C4-2B (cell line): ENCODE measurements around the gene GPC5.

Experiments used
- H3K27ac ChIP-seq: fragments of 450-650 bp; 2 replicates; pipeline ENCODE4 v1.5.1; 2017
- CTCF ChIP-seq: fragments of 450-650 bp; conservative IDR thresholded peaks from 2 replicates; pipeline ENCODE4 v1.5.1; 2017; ENCODE audit warnings: mild to moderate bottlenecking
- ZFX ChIP-seq: fragments of 450-650 bp; IDR thresholded peaks from 2 replicates; pipeline ENCODE4 v1.6.1; 2017

Gene GPC5

DNA sequence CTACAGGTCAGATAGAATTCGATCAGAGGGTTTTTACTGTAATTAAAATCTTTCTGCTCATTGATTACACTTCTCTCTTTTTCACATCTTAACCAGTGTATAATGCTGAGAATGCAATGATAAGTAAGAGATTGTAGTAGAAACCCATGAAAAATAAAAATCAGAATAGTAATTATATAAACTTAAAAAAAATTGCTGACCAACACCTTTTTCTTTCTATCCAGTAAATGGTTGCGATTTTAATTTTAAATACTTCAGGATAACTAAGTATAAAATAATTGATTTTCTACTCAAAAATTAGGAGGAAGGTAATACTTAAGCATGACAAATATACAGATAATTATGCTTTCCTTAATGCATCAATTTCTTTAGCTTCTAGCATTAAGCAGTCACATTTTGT lies 917.6 kb downstream of the GPC5 start:
- H3K27ac ChIP-seq: no peak overlapping the region
- TF ChIP-seq ZFX (no peak), CTCF (no peak)

DNA sequence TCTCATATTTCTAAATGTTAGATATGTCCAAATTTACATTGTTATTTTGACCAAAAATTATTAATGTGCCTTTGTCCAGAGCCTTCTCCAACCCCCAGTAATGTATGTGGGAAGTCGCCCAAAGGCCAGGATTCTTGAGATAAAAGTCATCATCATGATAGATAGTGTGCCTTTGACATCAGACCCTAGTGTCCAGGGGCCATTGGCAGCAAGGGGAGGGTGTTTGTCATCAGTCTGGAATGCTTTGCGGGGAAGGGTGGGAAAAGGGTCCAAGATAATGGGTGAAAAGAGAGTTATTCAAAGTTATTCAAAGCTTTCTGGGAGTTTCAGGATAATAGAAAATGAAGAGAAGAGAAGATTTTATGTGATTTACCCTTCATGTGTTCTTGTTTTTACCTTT lies 918.6 kb downstream of the GPC5 start:
- no peak overlapping the region for H3K27ac ChIP-seq
- no peak for TF ChIP-seq CTCF
- no peak for TF ChIP-seq ZFX

DNA sequence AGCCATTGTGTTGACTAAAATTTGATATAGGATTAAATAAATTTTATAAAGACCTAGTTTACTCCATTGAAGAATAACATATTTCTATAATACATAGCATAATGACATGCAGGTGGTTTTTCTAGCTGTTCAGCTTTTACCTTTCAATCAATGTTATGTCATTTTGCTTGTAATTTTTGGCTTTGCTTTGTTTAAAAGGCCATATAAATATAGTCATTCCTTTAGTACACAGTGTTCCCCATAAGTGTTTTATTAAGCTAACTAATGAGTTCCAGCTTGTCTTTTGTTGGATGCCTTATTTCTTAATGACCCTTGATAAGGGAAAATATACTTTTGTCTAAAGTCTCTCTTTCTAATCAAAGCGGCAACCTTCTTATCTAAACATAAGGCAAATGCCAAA lies 921.9 kb downstream of the GPC5 start:
- TF ChIP-seq CTCF: no peak
- TF ChIP-seq ZFX: no peak
- H3K27ac ChIP-seq: no peak overlapping the region

DNA sequence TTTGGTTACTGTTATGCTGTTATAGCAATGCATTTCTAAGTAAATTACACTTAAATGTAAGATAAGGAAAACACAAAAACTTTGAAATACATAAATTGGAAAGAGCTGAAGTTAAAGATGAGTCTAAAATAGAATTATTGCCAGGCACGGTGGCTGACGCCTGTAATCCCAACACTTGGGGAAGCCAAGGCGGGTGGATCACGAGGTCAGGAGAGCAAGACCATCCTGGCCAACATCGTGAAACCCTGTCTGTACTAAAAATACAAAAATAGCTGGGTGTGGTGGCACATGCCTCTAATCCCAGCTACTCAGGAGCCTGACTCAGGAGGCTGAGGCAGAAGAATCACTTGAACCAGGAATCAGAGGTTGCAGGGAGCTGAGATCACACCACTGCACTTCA lies 922.8 kb downstream of the GPC5 start:
- TF ChIP-seq CTCF (no peak), ZFX (no peak)
- H3K27ac ChIP-seq: no peak overlapping the region

DNA sequence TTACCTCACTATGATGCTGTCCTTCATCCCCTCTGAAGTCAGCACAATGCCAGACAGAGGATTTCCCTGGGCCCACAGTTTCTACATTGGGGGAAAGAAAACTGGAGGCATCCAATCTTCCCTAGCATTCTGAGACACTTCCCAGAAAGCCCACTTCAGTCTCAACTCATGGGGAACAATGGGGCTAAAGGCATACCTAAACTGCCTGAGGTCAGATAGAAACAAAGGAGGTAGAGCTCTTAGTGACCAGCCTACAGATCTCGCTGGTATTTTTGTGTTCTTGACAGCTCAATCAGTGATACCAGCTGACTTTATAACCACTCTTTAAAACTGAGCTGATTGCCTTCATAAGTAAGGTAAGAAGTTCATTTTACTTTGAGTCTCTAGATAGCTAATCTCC lies 947.2 kb downstream of the GPC5 start:
- H3K27ac ChIP-seq: no peak overlapping the region
- TF ChIP-seq CTCF (no peak), ZFX (no peak)

DNA sequence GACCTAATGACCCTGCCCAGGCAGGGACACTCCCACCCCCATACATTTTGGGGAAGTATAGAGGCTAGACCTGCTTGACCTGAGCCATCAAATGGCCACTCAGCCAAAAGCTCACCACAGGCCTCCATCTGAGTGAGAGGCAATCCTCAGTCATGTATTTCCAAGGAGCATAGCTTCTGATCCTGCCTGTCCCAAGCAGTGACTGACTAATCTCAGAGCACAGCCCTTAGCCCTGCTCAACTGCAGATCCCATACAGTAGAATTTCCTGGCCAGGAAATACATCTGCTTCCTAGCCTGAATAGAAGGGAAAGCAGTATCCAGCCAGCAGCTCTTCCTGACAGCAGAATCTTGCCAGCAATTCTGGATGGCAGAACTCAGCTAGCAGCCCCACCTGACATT lies 947.6 kb downstream of the GPC5 start:
- H3K27ac ChIP-seq: no peak overlapping the region
- TF ChIP-seq ZFX: no peak
- no peak for TF ChIP-seq CTCF

DNA sequence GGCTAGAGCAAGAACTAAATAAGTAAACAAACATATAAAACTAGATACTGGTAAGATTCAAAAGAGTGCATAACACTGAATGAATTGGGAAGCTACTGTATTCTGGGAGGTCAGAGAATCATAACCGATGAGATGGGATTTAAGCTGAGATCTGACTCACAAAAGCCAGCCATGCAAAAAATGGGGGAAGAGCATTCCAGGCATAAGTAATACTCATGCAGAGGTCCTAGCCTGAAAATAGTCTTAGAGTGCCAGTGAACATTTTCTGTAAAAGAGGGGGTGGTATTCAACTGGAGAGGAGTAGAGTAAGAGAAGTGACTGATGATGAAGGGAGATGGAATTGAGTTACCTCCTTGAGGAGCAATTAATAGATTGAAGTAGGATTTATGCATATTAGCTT lies 956.2 kb downstream of the GPC5 start:
- no peak overlapping the region for H3K27ac ChIP-seq
- no peak for TF ChIP-seq CTCF
- TF ChIP-seq ZFX: no peak

- no peak overlapping the region for H3K27ac ChIP-seq
- TF ChIP-seq ZFX (no peak), CTCF (peak; percentile 62)
Observed at GRCh38 chr13:92355213-92355612, 956.8 kb downstream of the GPC5 start.
